Gastroesophageal sphincter (tissue), 4 donors: ENCODE data around the gene CLDN11. TPM values are rescaled to one million over a fixed set of nuclear protein-coding genes. Genes with fewer than 3 reads are reported as not detected.

Source experiments
- ATAC-seq: fragments of 150-250 bp; one replicate; pipeline ENCODE4 v1.9.1; 2016; ENCODE audit warnings: mild to moderate bottlenecking, moderate library complexity
- H3K27ac ChIP-seq, 4 donors: fragments of 200-600 bp; sonication (generic) in 3 of 4; 1 replicate in 3 of 4; 2 replicates in 1 of 4; pipeline ENCODE4 v1.5.1; 2016 to 2019
- H3K27me3 ChIP-seq: fragments of 200-600 bp; sonication (generic); one replicate; pipeline ENCODE4 v1.5.1; 2019
- H3K36me3 ChIP-seq, 2 donors: fragments of 200-600 bp; sonication (generic); one replicate each; pipeline ENCODE4 v1.5.1; 2019; ENCODE audit warnings: control low read depth in 1 of 2
- H3K4me1 ChIP-seq, 3 donors: fragments of 200-600 bp; sonication (generic); 1 replicate in 2 of 3; 2 replicates in 1 of 3; pipeline ENCODE4 v1.5.1; 2016 to 2019; ENCODE audit warnings: control low read depth in 2 of 3
- H3K4me3 ChIP-seq, 2 donors: fragments of 200-600 bp; sonication (generic); one replicate each; pipeline ENCODE4 v1.5.1; 2019; ENCODE audit warnings: mild to moderate bottlenecking in 1 of 2, moderate library complexity in 1 of 2
- H3K9me3 ChIP-seq, 3 donors: fragments of 200-600 bp; sonication (generic); one replicate each; pipeline ENCODE4 v1.5.1; 2017 to 2019; ENCODE audit warnings: control low read depth in 2 of 3
- EP300 ChIP-seq: sonication (generic); formaldehyde crosslinking; IDR thresholded peaks from one replicate; pipeline ENCODE4 v1.6.1; 2017; ENCODE audit warnings: antibody characterized with exemption, mild to moderate bottlenecking
- POLR2A ChIP-seq, 2 donors: fragments of 450-650 bp; IDR thresholded peaks; one replicate each; pipeline ENCODE4 v1.6.1; 2017; ENCODE audit warnings: antibody characterized with exemption in 2 of 2, mild to moderate bottlenecking in 2 of 2, moderate library complexity in 1 of 2
- POLR2AphosphoS5 ChIP-seq: sonication (generic); formaldehyde crosslinking; IDR thresholded peaks from one replicate; pipeline ENCODE4 v1.6.1; 2017; ENCODE audit warnings: antibody characterized with exemption
- WGBS, 2 donors: methylation state at CpG; one replicate each; pipeline ENCODE4 v1.1.5; 2018; ENCODE audit warnings: low coverage in 1 of 2; 5-methylcytosine and 5-hydroxymethylcytosine counted together
- total RNA-seq, 4 donors: library from RNA; depleted of rRNA; stranded (reverse); fragments of >200 nt; gene quantifications; one replicate each; pipeline ENCODE4 v1.1.0, GENCODE V29; 2016
- TF ChIP-seq, protein P1 (sequence below), 4 experiments: fragments of 200-600 bp in 2 of 4; fragments of 450-650 bp in 2 of 4; sonication (generic) in 1 of 4; IDR thresholded peaks; one replicate each; pipeline ENCODE4 v1.5.1; 2017 to 2019; ENCODE audit warnings: antibody characterized with exemption in 4 of 4, mild to moderate bottlenecking in 2 of 4, moderate library complexity in 2 of 4

Gene CLDN11
- total RNA-seq, 4 donors from 2014 or later = 1.4 to 7.7 (median 2.5) TPM

DNA sequence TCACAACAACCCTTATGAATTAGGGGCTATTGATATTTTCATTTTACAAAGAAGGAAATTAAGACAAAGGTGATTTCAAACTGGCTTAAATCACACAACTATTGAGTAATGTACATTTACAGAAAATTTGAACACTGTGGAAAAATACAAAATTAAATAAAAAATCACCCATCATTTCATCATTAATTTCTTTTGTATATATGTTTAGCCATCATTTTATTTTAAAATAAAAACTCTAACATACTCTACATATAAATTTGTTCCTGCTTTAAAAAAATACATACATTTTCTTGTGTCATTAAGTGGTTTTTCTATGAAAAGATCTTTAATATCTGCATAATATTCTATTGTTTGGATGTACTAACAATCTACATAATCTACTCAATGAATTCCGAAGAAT is 20.2 kb downstream of the CLDN11 start:
- Histone ChIP-seq H3K4me3 (no peak overlapping the region), H3K27ac (no peak overlapping the region), H3K9me3 (no peaks in the 10 kb centered on the region), H3K4me1 (no peaks in the 10 kb centered on the region), H3K27me3 (no peaks in the 10 kb centered on the region), H3K36me3 (no peaks in the 10 kb centered on the region)
- TF ChIP-seq, protein P1, sequence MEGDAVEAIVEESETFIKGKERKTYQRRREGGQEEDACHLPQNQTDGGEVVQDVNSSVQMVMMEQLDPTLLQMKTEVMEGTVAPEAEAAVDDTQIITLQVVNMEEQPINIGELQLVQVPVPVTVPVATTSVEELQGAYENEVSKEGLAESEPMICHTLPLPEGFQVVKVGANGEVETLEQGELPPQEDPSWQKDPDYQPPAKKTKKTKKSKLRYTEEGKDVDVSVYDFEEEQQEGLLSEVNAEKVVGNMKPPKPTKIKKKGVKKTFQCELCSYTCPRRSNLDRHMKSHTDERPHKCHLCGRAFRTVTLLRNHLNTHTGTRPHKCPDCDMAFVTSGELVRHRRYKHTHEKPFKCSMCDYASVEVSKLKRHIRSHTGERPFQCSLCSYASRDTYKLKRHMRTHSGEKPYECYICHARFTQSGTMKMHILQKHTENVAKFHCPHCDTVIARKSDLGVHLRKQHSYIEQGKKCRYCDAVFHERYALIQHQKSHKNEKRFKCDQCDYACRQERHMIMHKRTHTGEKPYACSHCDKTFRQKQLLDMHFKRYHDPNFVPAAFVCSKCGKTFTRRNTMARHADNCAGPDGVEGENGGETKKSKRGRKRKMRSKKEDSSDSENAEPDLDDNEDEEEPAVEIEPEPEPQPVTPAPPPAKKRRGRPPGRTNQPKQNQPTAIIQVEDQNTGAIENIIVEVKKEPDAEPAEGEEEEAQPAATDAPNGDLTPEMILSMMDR (IDR thresholded peaks at IDR 0.05) = no peak
- no peak for TF ChIP-seq EP300
- no peak for TF ChIP-seq POLR2A (IDR thresholded peaks at IDR 0.05)
- no peak for ATAC-seq
- 67 to 100% methylated on average over 1 of the region's 1 CpG for WGBS, 2 donors

DNA sequence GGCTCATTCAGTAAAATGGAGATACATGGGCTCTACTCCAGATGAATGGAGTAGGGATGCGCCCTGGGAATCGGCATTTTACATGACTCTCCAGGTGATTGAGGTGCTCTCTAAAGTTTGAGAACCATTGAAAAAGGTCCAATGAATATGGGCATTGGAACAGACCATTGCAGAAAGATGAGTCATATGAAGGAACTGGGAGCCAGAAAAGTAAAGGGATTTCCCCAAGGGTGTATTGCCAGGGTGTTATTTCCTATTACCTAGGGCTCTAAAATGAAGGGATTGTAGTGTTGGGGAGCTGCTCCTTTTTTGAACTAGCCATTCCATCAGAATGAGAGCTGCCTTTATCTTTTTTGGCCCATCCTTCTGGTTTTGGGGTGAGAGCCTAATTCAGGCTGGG is 21.7 kb downstream of the CLDN11 start:
- ATAC-seq = no peak
- Histone ChIP-seq H3K9me3 (no peaks in the 10 kb centered on the region), H3K4me1 (no peaks in the 10 kb centered on the region), H3K36me3 (no peaks in the 10 kb centered on the region), H3K27me3 (no peaks in the 10 kb centered on the region), H3K4me3 (no peak overlapping the region), H3K27ac (no peak overlapping the region)
- TF ChIP-seq POLR2A (IDR thresholded peaks at IDR 0.05) = no peak
- TF ChIP-seq, protein P1 (IDR thresholded peaks at IDR 0.05) = no peak
- TF ChIP-seq EP300 = no peak
- TF ChIP-seq POLR2AphosphoS5 = no peak
- WGBS, 2 donors = 88 to 100% methylated on average over 2 of the region's 2 CpGs

DNA sequence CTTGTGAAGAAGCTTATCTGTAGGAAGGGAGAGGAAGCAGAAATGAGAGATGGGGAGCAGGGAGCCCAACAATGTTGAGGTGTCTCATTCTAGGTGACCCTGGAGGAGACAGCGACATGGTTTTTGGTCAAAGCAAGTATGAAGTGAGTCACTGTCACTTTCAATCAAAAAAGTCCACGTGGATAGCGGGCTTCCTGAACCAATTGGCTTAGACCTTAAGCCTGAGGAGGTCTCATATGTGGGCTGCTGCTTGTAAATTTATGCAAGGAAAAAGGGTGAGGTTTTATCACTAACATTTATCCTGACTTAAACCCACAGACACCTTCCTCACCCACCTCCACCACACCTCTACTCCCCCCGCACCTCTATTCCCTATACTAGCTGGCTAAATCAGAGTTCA is 22.7 kb downstream of the CLDN11 start:
- no peak overlapping the region for H3K4me3 ChIP-seq
- no peak for TF ChIP-seq EP300
- TF ChIP-seq POLR2AphosphoS5 = no peak
- TF ChIP-seq, protein P1 (IDR thresholded peaks at IDR 0.05) = no peak
- no peak for TF ChIP-seq POLR2A (IDR thresholded peaks at IDR 0.05)
- no peak overlapping the region for H3K27ac ChIP-seq
- WGBS, 2 donors = 90 to 94% methylated on average over 2 to 4 of the region's 4 CpGs
- no peaks in the 10 kb centered on the region for H3K9me3 ChIP-seq
- no peak for ATAC-seq
- no peaks in the 10 kb centered on the region for H3K27me3 ChIP-seq
- H3K36me3 ChIP-seq = no peaks in the 10 kb centered on the region
- H3K4me1 ChIP-seq = no peaks in the 10 kb centered on the region

DNA sequence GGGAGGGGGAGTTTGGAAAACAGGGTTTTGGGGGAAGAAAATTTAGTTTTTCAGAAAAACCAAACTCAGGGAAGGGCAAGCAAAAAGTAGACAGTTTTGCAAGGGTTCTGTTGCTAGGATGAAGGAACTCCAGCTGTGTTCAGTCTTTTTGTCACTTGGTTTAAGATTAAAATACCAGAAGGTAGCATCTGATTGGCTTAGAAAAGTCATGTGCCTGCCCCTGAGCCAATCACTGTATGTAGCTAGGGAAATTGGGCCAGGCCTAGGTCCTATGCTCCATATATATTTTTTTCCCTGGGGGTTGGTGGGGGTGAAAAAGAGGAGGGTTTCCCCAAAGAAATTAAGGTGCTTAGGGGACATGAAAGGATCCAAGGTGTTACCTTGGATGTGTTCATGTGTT is 24.3 kb downstream of the CLDN11 start:
- H3K4me1 ChIP-seq = no peaks in the 10 kb centered on the region
- TF ChIP-seq, protein P1 (IDR thresholded peaks at IDR 0.05) = no peak
- TF ChIP-seq POLR2AphosphoS5 = no peak
- no peak for TF ChIP-seq POLR2A (IDR thresholded peaks at IDR 0.05)
- TF ChIP-seq EP300 = no peak
- H3K9me3 ChIP-seq = no peaks in the 10 kb centered on the region
- H3K27ac ChIP-seq = no peak overlapping the region
- H3K36me3 ChIP-seq = no peaks in the 10 kb centered on the region
- H3K4me3 ChIP-seq = no peak overlapping the region
- no peak for ATAC-seq
- no peaks in the 10 kb centered on the region for H3K27me3 ChIP-seq

DNA sequence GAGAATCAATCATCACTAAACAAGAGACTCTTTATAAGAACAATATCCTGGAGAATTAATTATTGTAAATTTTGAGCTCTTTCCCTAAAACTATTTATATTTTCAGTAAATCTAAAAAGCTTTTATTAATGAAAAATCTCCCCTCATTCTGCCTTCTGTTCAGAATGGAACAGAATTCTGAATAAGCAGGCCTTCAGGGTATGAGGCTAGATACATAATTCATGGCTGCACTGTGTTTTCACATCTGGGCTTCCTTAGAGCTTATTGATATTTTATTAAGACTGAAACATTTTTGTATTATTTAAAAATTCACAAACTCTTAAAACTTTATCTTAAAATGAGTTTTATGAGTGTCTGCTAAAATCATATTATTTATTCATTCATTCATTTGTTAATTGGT is 24.8 kb downstream of the CLDN11 start:
- H3K4me3 ChIP-seq = no peak overlapping the region
- no peaks in the 10 kb centered on the region for H3K27me3 ChIP-seq
- no peak for ATAC-seq
- no peaks in the 10 kb centered on the region for H3K9me3 ChIP-seq
- TF ChIP-seq EP300 (no peak), POLR2A (IDR thresholded peaks at IDR 0.05) (no peak), POLR2AphosphoS5 (no peak)
- TF ChIP-seq, protein P1 (IDR thresholded peaks at IDR 0.05) = no peak
- no peaks in the 10 kb centered on the region for H3K4me1 ChIP-seq
- no peaks in the 10 kb centered on the region for H3K36me3 ChIP-seq
- no peak overlapping the region for H3K27ac ChIP-seq
